HG03139 (cell line): ENCODE results near the gene NKIRAS1.
"Not testable (repeated sequence)": the region's sequence is repeated elsewhere in the genome, so short reads cannot be mapped to it uniquely, and the experiment has no call there.

ENCODE experiments used
- ATAC-seq: cut with Tn5 transposase; IDR thresholded peaks from one replicate; pipeline ENCODE4 v1.9.1; 2021; ENCODE audit not compliant: unreplicated experiment

Gene NKIRAS1

DNA sequence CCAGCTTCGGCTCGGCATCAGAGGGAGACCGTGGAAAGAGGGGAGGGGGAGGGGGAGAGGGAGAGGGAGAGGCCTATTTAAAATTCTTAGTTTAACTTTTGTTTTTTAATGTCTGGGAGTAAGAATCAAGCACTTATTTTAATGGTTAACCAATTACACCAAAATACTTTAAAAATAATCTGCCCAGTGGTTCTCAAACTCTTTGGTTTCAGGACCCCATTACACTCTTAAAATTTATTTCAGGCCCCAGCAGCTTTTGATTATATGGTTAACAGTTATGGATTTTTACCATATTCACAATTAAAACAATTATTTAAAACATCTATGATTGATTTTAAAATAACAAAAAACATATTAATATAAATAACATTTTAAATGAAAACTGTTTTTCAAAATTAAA is 44.5 kb downstream of the NKIRAS1 start:
- no peak for ATAC-seq

DNA sequence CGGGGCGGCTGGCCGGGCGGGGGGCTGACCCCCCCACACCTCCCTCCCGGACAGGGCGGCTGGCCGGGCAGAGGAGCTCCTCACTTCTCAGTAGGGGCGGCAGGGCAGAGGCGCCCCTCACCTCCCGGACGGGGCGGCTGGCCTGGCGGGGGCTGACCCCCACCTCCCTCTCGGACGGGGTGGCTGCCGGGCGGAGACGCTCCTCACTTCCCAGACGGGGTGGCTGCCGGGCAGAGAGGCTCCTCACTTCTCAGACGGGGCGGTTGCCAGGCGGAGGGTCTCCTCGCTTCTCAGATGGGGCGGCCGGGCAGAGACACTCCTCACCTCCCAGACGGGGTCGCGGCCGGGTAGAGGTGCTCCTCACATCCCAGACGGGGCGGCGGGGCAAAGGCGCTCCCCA is 45.4 kb downstream of the NKIRAS1 start:
- not testable (repeated sequence) for ATAC-seq

DNA sequence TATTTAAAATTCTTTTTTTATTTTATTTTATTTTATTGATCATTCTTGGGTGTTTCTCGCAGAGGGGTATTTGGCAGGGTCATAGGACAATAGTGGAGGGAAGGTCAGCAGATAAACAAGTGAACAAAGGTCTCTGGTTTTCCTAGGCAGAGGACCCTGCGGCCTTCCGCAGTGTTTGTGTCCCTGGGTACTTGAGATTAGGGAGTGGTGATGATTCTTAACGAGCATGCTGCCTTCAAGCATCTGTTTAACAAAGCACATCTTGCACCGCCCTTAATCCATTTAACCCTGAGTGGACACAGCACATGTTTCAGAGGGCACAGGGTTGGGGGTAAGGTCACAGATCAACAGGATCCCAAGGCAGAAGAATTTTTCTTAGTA is 46.1 kb downstream of the NKIRAS1 start:
- not testable (repeated sequence) for ATAC-seq

DNA sequence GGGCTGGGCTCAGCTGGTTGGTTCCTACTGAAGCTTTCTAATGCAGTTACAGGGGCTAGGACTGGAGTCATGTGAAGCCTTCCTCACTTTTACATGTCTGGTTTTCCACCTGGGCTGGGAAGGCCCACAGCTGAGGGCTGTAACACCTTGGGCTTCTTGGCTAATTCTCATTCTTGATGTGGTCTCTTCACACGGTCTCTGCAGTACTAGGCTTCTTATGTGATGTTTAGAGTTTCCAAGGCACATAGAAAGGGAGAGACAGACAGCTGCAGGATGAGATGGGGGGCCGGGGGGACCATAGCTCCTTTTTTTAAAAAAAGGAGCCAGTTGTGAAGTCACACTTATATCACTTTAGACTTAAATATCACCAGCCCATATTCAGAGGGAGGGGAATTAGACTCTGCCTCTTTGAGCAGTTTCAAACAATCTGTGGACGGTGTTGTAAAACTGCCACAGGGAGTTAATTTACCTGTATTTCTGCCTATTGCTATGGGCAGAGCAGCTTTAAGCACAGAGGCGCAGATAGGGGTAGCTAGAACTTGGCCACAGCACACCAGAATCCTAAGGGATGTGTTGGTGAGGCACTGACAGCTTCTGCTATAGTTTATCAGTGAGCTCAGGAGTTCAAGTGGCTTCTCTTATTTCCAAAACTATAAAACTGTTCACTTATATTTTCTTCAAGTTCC is 46.7 kb downstream of the NKIRAS1 start:
- ATAC-seq = no peak

DNA sequence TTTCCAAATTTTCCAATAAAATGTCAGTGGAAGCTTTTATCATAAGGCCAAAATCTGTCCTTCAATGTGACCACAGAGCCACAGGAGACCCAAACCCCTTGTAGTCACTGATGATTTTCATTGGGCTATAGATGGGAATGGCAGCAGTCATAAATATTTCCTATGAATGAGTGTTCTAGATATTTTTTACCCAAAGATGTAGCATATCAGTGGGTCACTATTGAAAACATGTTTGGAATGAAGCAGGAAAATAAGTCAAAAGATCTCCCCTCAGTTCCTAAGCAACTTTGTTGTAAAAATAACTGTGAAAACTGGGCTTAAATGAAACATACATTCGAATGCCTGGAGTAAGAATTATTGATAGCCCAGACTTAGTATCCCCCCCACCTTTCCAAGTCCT is 49.0 kb downstream of the NKIRAS1 start:
- ATAC-seq = no peak

DNA sequence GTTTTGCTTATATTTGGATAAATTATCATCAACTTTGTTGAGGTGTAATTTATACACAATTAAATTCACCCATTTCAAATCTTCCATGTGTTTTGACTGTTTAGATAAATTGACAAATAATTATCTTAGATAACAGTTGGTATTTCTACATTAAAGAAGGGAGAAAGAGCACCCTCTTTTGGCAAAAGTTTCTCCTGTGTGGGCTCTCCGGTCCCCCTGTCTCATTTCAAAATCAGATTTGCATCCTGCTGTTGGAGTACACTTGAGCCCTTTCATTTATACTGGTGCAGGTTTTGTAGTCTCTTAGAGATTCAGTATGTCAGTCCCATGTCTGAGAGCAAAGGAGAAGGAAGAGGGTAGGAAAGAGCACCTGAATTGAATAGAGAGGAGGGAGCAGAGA is 49.4 kb downstream of the NKIRAS1 start:
- no peak for ATAC-seq

DNA sequence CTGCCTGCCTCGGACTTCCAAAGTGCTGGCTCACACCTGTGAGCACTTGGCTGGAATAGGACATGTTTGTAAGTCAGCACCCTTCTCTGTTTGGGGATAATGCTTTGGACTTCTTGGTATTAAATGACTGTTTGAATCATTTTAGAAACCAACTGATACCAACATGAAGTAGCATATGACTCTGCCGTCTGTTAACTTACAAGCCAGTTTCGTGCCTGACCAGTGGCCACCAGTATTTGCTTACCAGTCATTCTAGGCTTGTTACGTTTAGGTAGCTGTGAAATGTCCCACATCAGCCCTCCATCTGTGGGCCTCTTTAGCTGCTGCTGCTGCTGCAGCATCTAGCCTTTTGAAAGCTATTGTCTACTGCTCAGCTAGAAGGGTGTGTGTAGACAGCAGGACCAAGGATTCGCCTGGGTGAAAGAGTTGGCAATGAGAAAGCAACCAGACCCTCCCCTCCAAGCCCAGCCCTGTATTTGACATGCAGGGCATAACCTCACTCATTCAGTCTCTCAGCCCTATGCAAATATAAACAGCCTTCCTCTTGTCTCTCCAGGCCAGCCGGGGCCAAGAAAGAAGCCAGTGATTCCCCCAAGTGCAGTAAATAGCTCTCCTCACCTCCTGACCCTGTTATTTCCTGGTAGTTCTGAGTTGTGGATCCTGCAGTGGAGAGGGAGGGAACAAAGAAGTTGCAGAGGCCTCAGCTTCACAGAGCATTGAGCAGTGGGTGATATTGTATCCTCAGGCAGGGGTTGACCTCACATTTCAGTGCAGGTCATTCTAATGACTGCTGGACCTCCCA is 51.0 kb downstream of the NKIRAS1 start:
- peak; percentile 70 for ATAC-seq

DNA sequence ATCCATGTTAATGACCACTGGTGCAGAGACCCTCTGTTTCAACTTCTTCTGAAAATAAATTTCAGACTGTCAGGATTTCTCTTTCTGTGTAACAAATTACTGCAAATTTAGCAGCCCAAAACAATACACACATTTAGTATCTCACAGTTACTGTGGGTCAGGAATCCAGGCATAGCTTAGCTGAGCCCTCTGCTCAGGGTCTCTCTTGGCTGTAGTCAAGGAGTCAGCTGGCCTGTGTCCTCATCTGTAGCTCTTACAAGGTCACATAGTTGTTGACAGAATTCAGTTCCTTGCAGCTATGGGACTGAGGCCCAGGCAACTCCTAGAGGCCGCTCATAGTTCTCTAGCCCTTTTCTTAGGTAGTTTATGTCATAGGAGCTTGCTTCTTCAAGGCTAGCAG is 51.9 kb downstream of the NKIRAS1 start:
- ATAC-seq = no peak

DNA sequence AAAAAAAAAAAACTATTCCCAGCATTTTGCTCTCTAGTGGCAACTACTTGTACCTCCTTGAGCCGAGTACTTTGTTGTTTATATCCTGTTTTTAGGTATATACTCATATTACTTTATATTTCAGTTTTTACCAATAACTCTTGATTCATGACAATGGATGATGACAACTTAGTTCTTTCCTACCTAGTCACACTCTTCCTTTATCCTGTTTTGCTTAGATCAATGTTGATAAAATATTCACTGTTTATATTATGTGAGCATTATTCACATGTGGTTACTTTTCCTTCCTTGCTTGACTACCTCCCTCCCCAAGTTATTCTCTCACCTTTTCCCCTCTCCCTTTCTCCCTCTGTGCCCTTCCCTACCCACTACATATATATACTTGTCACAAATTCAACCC is 53.7 kb downstream of the NKIRAS1 start:
- ATAC-seq = no peak

DNA sequence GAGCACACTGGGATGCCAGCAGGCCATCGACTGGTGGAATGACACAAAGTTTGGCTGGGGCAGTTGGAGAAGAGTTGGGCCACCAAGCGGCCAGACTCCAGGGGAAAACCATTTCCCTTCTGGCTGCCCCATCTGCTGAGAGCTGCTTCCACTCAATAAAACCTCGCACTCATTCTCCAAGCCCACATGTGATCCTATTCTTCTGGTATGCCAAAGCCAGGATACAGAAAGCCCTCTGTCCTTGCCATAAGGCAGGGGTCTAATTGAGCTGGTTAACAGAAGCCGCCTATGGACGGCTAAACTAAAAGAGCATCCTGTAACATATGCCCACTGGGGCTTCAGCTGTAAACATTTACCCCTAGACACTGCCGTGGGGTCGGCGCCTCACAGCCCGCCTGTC is 55.1 kb downstream of the NKIRAS1 start:
- no peak for ATAC-seq

DNA sequence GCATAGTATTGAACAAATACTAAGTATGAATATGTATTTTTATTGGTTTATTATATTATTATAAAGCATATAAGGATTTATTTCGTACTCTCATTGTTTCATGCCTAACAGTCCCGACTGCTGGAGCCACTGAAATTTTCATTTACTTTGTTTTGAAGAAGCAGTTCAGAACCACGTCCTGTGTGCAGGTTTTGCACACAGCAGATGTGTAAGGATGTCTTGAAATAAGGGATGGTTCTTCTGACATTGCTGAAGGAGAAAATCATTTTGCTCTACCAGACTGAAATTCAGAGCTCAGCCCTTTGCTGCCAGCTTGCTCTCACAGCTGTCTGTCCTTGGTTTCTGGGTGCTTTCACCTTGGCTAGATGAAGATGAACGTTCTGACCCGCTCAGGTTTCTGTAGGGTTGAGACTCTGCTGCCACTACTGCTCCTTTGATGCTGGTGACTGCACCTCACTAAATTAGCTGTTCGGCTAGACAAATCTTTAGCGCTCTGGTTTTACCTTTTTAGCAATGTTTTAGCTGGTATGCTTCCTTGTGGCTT is 56.9 kb downstream of the NKIRAS1 start:
- ATAC-seq = no peak

DNA sequence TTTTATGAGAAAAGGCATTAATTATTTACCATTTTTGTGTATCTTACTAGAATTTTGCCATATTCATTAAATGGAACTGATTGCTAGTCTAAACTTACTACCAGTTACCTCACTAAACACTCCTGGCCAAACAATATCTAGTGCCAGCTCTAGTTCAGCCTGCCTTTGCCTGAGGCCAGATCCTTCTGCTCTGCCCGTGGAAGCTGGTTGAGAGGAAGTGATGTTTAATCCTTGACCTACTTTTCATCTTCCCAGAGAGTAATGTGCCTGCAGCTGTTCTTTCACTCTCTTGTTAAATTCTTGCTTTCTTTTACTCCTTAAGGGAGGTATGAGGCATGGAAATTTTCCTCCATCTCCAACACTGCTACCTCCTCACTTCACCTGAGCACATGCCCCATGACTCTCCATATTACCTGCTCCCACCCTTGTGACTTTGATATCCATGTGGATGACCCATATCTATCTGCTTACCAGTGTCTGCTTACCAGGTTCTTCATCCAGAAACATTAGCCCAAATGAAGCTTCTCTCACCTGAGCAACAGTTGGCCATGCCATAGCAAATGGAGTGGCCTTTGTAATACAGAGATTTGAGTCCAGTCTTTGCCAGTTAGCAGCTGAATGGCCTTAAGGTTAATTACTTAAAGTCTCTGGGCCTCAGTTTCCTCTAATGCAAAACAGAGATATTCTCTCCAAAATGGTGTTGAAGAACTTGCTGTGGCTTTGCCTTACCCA is 57.6 kb downstream of the NKIRAS1 start:
- no peak for ATAC-seq

DNA sequence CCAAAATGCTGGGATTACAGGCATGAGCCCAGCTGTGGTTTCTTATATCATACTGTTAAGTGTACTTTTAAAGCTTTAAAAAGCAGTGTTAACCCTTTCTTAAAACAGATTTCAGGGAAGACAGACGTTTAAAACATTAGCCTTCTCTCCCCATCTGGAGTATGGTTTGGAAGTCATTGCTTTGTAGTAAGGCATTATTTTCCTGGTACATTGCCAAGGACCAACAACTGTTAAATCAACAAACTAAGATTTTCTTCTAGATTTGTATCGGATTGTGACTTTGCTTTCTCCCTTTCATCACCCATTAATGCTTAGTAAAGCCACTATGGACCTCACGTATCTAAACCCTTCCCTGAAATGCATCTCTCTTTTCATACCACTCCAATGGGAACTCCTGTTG is 60.5 kb downstream of the NKIRAS1 start:
- no peak for ATAC-seq

DNA sequence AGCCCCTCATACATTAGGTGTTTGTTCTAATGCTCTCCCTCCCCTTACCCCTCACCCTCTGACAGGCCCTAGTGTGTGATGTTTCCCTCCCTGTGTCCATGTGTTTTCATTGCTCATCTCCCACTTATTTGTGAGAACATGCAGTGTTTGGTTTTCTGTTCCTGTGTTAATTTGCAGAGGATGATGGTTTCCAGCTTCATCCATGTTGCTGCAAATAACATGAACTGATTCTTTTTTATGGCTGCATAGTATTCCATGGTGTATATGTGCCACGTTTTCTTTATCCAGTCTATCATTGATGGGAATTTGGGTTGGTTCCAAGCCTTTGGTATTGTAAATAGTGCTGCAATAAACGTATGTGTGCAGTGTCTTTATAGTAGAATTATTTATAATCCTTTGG is 67.3 kb downstream of the NKIRAS1 start:
- ATAC-seq = not testable (repeated sequence)

DNA sequence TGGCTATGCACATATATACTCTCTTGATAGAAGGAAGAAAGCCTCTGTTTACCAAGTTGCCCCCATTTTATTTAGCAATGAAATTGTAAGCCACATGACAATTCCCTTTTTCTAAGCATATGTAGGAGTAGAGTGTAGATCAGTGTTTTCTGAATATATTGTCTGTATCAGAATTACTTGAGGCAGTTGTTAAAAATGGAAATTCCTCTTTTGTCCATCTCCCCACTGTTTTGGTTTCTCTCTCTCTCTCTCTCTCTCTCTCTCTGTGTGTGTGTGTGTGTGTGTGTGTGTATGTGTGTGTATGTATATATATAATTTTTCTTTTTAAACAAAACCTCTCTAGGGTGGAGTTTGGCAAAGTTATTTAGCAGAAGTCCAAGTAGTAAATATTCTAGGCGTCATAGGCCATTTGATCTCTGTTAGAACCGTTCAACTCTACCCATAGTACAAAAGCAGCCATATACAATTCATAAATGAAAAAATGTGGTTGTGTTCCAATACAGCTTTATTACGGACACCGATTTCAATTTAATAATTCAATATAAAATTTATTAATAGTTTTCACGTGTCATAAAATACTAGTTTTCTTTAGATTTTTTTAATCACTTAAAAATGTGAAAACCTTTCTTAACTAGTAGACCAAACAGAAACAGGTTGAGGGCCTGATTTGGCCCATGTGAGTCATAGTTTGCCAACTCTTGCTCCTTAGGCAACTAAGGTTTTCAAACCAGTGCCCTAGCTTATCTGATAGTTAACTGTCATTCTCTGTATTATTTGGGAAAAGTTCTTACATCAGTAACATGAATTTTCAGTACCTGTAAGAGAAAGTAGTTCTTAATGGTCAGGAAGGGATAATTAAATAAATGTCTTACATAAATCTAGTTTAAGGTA is 71.2 kb downstream of the NKIRAS1 start:
- no peak for ATAC-seq

DNA sequence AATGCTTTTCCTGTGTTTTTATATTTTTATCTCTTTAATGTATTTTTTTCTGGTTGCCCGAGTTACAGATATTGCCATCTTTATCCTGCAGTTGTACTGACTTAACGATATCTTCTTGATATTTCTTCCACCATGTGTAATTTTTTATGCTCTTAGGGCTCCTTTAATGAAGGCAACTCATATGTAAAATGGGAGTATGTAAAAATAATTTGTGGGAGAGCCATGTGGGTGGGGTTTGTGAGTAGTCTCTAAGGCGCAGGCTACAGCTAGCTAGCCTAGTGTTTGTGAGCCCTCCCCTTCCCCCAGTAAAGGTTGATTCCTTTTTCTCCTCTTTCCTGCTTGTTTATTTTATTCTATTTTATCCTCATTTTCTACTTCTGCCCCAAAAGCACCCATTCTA is 72.9 kb downstream of the NKIRAS1 start:
- no peak for ATAC-seq
